CD4-positive, alpha-beta memory T cell (primary cell): ENCODE data around the gene PEPD. TPM values are rescaled to one million over a fixed set of nuclear protein-coding genes. Genes with fewer than 3 reads are reported as not detected.
A peak's percentile ranks its signal among the peaks of the same experiment; 100 is the strongest.

Experiments used
- CTCF ChIA-PET: fragments of 350-600 bp; sonication (Branson Sonifier 250); formaldehyde crosslinking; loops from one replicate; lab custom pipeline; 2021; ENCODE audit warnings: inconsistent platforms; ENCODE audit not compliant: partially characterized antibody; lab: Charles Lee
- POLR2A ChIA-PET: fragments of 350-600 bp; sonication (Branson Sonifier 250); formaldehyde crosslinking; loops from one replicate; lab custom pipeline; 2021; ENCODE audit not compliant: partially characterized antibody; lab: Charles Lee
- DNase-seq, 5 donors: peaks; one replicate each; pipeline versions ENCODE4 v3.0.0 to v3.0.0-alpha.2; 2020 to 2022; ENCODE audit warnings: mixed read lengths in 1 of 5
- H3K27ac ChIP-seq: one replicate; pipeline ENCODE4 v1.7.0; 2013; ENCODE audit warnings: low read depth, low read length
- H3K27me3 ChIP-seq: 2 replicates; pipeline ENCODE4 v1.7.0; 2013; ENCODE audit warnings: mild to moderate bottlenecking, low read length, moderate library complexity; ENCODE audit not compliant: insufficient read depth
- H3K36me3 ChIP-seq: 2 replicates; pipeline ENCODE4 v1.7.0; 2013; ENCODE audit warnings: mild to moderate bottlenecking, low read length, moderate library complexity; ENCODE audit not compliant: insufficient read depth
- H3K4me1 ChIP-seq: 2 replicates; pipeline ENCODE4 v1.7.0; 2013; ENCODE audit warnings: mild to moderate bottlenecking, low read length, moderate library complexity; ENCODE audit not compliant: insufficient read depth
- H3K4me3 ChIP-seq, 2 donors: one replicate each; pipeline ENCODE4 v1.7.0; 2013; ENCODE audit warnings: low read length in 2 of 2, mild to moderate bottlenecking in 1 of 2
- H3K9me3 ChIP-seq, 2 donors: one replicate each; pipeline ENCODE4 v1.7.0; 2013; ENCODE audit warnings: low read length in 2 of 2, control low read depth in 1 of 2; ENCODE audit not compliant: control insufficient read depth in 1 of 2
- H3K27ac Mint-ChIP-seq, 7 donors: one replicate each; pipeline ENCODE4 v1.8.0; 2020 to 2021; ENCODE audit warnings: mixed read lengths in 7 of 7, mild to moderate bottlenecking in 6 of 7, inconsistent platforms in 3 of 7, moderate library complexity in 3 of 7
- H3K27me3 Mint-ChIP-seq, 2 donors: one replicate each; pipeline ENCODE4 v1.8.0; 2020 to 2021; ENCODE audit warnings: mixed read lengths in 2 of 2
- H3K36me3 Mint-ChIP-seq, 2 donors: one replicate each; pipeline ENCODE4 v1.8.0; 2020 to 2021; ENCODE audit warnings: mixed read lengths in 2 of 2, inconsistent platforms in 1 of 2, mild to moderate bottlenecking in 1 of 2
- H3K4me1 Mint-ChIP-seq, 4 donors: one replicate each; pipeline ENCODE4 v1.8.0; 2020 to 2021; ENCODE audit warnings: mixed read lengths in 4 of 4, mild to moderate bottlenecking in 1 of 4
- H3K4me3 Mint-ChIP-seq, 8 donors: one replicate each; pipeline ENCODE4 v1.8.0; 2020 to 2021; ENCODE audit warnings: mixed read lengths in 8 of 8, mild to moderate bottlenecking in 7 of 8, moderate library complexity in 6 of 8, inconsistent platforms in 3 of 8
- H3K9me3 Mint-ChIP-seq, 8 donors: one replicate each; pipeline ENCODE4 v1.8.0; 2020 to 2021; ENCODE audit warnings: mixed read lengths in 8 of 8, mild to moderate bottlenecking in 5 of 8, inconsistent platforms in 3 of 8, moderate library complexity in 1 of 8
- intact Hi-C: fragments of 100-400 bp; cut with micrococcal nuclease; formaldehyde crosslinking; loops from one replicate; pipeline ENCODE4 v1.15.1; 2023
- polyA plus RNA-seq, 2 donors: library from polyadenylated mRNA; unstranded; fragments of 300-500 nt; fragmentation: Illumina TruSeq; gene quantifications; one replicate each; pipeline ENCODE4 v1.2.3, GENCODE V29; 2021
- total RNA-seq, 2 experiments: library from RNA; stranded (reverse); gene quantifications; one replicate each; pipeline ENCODE4 v1.2.3, GENCODE V29; 2021

Gene PEPD
- total and polyA plus RNA-seq, 4 experiments from 2014 or later, result 27.6 to 213 (median 77.8) TPM

GRCh38 chr19:33465834-33466233 is 55.8 kb downstream of the PEPD start:
- no peaks in the 10 kb centered on the region for H3K9me3 Mint-ChIP-seq
- intact Hi-C loops, result no loop called here
- Histone ChIP-seq H3K9me3 (no peaks in the 10 kb centered on the region), H3K27me3 (no peaks in the 10 kb centered on the region), H3K4me3 (no peak overlapping the region), H3K36me3 (no peaks in the 10 kb centered on the region), H3K27ac (no peak overlapping the region), H3K4me1 (no peaks in the 10 kb centered on the region)
- H3K4me1 Mint-ChIP-seq, result peaks cover 0 to 6% (median 1%) of the 10 kb centered on the region in 4 donors
- peak overlapping the region in 1 of 7 donors; percentile 18 for H3K27ac Mint-ChIP-seq
- no peak for DNase-seq
- POLR2A ChIA-PET, result no interaction called here
- peaks cover 13 to 15% of the 10 kb centered on the region in 2 donors for H3K36me3 Mint-ChIP-seq
- no peaks in the 10 kb centered on the region for H3K27me3 Mint-ChIP-seq
- CTCF ChIA-PET, result no interaction called here
- no peak overlapping the region for H3K4me3 Mint-ChIP-seq

- Histone ChIP-seq H3K4me1 (no peaks in the 10 kb centered on the region), H3K9me3 (no peaks in the 10 kb centered on the region), H3K4me3 (no peak overlapping the region), H3K36me3 (no peaks in the 10 kb centered on the region), H3K27me3 (no peaks in the 10 kb centered on the region), H3K27ac (no peak overlapping the region)
- Mint-ChIP-seq H3K9me3 (no peaks in the 10 kb centered on the region), H3K27me3 (no peaks in the 10 kb centered on the region), H3K36me3 (peaks cover 16 to 17% of the 10 kb centered on the region in 2 donors), H3K27ac (no peak overlapping the region), H3K4me3 (no peak overlapping the region), H3K4me1 (peaks cover 0 to 6% (median under 1%) of the 10 kb centered on the region in 4 donors)
- intact Hi-C loops, result no loop called here
- POLR2A ChIA-PET, result no interaction called here
- CTCF ChIA-PET, result no interaction called here
- no peak for DNase-seq
Measured at GRCh38 chr19:33465371-33465770, 56.2 kb downstream of the PEPD start.

DNA sequence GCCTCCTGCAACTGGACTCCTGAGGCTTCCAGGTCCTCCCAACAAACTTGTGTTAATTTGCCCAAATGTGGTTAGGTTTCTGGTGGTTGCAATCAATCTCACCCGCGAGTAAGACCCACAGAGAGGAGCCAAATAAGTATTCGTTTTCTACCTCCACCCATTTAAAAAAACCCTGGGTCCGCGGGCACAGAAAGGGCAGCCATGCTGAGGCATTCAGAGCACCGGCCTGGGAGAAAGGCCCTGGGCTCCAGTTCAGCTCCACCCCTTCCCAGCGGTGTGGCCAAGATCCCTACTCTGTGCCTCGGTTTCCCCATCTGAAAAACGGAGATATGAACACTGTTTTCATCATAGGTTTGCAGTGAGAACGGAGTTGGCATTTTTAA is 56.9 kb downstream of the PEPD start:
- Mint-ChIP-seq H3K27me3 (no peaks in the 10 kb centered on the region), H3K36me3 (peaks cover 14 to 23% of the 10 kb centered on the region in 2 donors), H3K4me3 (no peak overlapping the region), H3K9me3 (no peaks in the 10 kb centered on the region), H3K27ac (peak overlapping the region in 2 of 7 donors; percentile 8 to 12), H3K4me1 (peaks cover 0 to 6% (median under 1%) of the 10 kb centered on the region in 4 donors)
- Histone ChIP-seq H3K27ac (no peak overlapping the region), H3K9me3 (no peaks in the 10 kb centered on the region), H3K36me3 (no peaks in the 10 kb centered on the region), H3K4me3 (no peak overlapping the region), H3K4me1 (no peaks in the 10 kb centered on the region), H3K27me3 (no peaks in the 10 kb centered on the region)
- intact Hi-C loops, result no loop called here
- CTCF ChIA-PET, result no interaction called here
- no peak for DNase-seq
- POLR2A ChIA-PET, result no interaction called here

DNA sequence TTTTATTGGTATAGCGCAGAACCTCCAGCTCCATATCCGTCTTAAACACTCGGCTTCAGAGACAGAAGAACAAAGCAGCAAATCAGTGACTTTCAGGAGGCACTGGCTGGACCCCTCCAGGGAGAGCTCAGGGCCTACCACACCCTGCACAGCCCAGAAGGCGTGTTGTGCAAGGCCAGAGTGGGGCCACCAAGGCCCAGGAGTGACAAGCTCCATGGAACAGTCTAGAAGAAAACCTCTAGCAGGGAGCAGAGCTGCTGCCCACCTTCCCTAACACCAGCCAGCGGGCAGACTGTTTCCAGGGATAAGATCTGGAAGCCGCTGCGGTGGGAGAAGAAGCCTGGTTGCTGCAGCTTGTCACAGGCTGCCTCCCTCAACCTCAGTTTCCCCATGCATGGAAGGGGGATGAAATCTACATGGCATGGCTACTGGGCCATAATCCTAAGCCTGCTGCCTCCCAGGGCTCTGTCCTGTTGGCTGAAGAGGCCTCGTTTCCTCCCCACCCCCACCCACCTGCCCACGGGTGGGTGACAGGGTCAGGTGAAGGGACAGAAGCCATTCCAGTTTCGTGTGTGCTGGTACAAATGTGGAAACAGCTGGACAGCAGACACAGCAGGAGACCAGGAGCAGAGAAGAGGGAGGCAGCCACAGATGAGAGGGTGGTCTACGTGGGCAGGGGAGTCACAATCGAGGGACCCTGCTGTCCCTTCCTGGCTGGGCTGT is 57.4 kb downstream of the PEPD start:
- H3K36me3 Mint-ChIP-seq, result peaks cover 14 to 23% of the 10 kb centered on the region in 2 donors
- H3K27ac Mint-ChIP-seq, result peak overlapping the region in 2 of 7 donors; percentile 8 to 48
- H3K4me1 Mint-ChIP-seq, result peaks cover 0 to 6% (median under 1%) of the 10 kb centered on the region in 4 donors
- Histone ChIP-seq H3K9me3 (no peaks in the 10 kb centered on the region), H3K27ac (no peak overlapping the region), H3K4me3 (no peak overlapping the region), H3K4me1 (no peaks in the 10 kb centered on the region), H3K36me3 (no peaks in the 10 kb centered on the region), H3K27me3 (no peaks in the 10 kb centered on the region)
- no peak for DNase-seq
- no peak overlapping the region for H3K4me3 Mint-ChIP-seq
- intact Hi-C loops, result no loop called here
- POLR2A ChIA-PET, result no interaction called here
- CTCF ChIA-PET, result interaction anchor here (0.8 kb wide), 1 partner anchor 34 kb away, joined by 3 read pairs; no protein-coding TSS in a partner anchor
- H3K9me3 Mint-ChIP-seq, result no peaks in the 10 kb centered on the region
- H3K27me3 Mint-ChIP-seq, result no peaks in the 10 kb centered on the region

- DNase-seq, result no peak
- H3K9me3 ChIP-seq, result no peaks in the 10 kb centered on the region
- no peak overlapping the region for H3K4me3 Mint-ChIP-seq
- no peaks in the 10 kb centered on the region for H3K9me3 Mint-ChIP-seq
- no peaks in the 10 kb centered on the region for H3K27me3 ChIP-seq
- H3K4me1 ChIP-seq, result no peaks in the 10 kb centered on the region
- H3K27ac Mint-ChIP-seq, result no peak overlapping the region
- H3K36me3 Mint-ChIP-seq, result peaks cover 14 to 23% of the 10 kb centered on the region in 2 donors
- H3K4me1 Mint-ChIP-seq, result peaks cover 0 to 6% (median under 1%) of the 10 kb centered on the region in 4 donors
- H3K27ac ChIP-seq, result no peak overlapping the region
- CTCF ChIA-PET, result interaction anchor here (0.8 kb wide), 1 partner anchor 33 kb away, joined by 3 read pairs; no protein-coding TSS in a partner anchor
- POLR2A ChIA-PET, result no interaction called here
- H3K27me3 Mint-ChIP-seq, result no peaks in the 10 kb centered on the region
- H3K4me3 ChIP-seq, result no peak overlapping the region
- H3K36me3 ChIP-seq, result no peaks in the 10 kb centered on the region
- intact Hi-C loops, result no loop called here
Measured at GRCh38 chr19:33463199-33463598, 58.4 kb downstream of the PEPD start.

DNA sequence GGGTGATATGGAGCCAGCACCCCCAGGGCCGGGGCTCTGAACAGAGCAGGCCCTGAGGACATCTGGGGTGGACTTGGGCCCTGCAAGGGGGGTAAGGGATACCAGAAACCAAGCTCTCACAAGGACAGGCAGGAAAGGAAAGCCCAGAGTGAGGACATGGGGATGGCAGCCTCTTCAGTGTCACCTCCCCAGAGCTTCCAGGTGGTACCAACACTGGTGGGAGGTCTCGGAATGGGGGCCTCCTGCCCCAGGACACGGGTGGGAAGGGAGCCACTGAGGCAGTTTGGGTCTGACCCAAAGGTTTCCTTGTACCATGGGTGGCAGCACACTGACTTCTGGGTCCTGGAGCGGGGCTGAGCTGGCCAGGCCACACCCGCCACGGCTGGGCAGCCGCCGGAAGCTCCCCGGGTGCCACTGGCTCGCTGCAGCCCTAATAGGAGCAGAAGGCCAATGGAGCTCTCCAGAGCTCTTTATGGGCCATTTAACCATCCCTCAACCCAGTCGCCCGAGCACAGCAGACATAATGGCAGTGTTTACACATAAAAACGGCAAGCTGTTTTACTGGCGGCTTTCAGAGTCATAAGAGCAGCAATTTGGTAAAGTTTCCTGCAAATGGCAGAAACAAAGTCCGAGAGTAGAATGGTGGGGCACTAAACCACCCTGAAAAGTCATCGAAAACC is 59.3 kb downstream of the PEPD start:
- Histone ChIP-seq H3K36me3 (no peaks in the 10 kb centered on the region), H3K9me3 (no peaks in the 10 kb centered on the region), H3K4me3 (no peak overlapping the region), H3K27ac (no peak overlapping the region), H3K27me3 (no peaks in the 10 kb centered on the region), H3K4me1 (no peaks in the 10 kb centered on the region)
- ChIA-PET CTCF (no interaction called here), POLR2A (no interaction called here)
- Mint-ChIP-seq H3K9me3 (no peaks in the 10 kb centered on the region), H3K27me3 (no peaks in the 10 kb centered on the region), H3K36me3 (peaks cover 12 to 23% of the 10 kb centered on the region in 2 donors), H3K4me3 (no peak overlapping the region), H3K4me1 (peaks cover 0 to 1% (median 0%) of the 10 kb centered on the region in 4 donors), H3K27ac (no peak overlapping the region)
- DNase-seq, result no peak
- intact Hi-C loops, result no loop called here

- no peaks in the 10 kb centered on the region for H3K9me3 Mint-ChIP-seq
- CTCF ChIA-PET, result no interaction called here
- no peak overlapping the region for H3K4me3 ChIP-seq
- no peaks in the 10 kb centered on the region for H3K4me1 ChIP-seq
- intact Hi-C loops, result no loop called here
- H3K4me1 Mint-ChIP-seq, result no peaks in the 10 kb centered on the region
- peaks cover 12 to 23% of the 10 kb centered on the region in 2 donors for H3K36me3 Mint-ChIP-seq
- no peak overlapping the region for H3K4me3 Mint-ChIP-seq
- POLR2A ChIA-PET, result no interaction called here
- no peaks in the 10 kb centered on the region for H3K36me3 ChIP-seq
- DNase-seq, result no peak
- H3K27me3 ChIP-seq, result no peaks in the 10 kb centered on the region
- H3K27ac ChIP-seq, result no peak overlapping the region
- H3K9me3 ChIP-seq, result no peaks in the 10 kb centered on the region
- H3K27me3 Mint-ChIP-seq, result no peaks in the 10 kb centered on the region
- H3K27ac Mint-ChIP-seq, result no peak overlapping the region
Measured at GRCh38 chr19:33461256-33462111, 60.1 kb downstream of the PEPD start.
